GM18499 (cell line): ENCODE measurements around the gene TLN1.

Experiments
- ATAC-seq: cut with Tn5 transposase; IDR thresholded peaks from one replicate; pipeline ENCODE4 v1.9.1; 2021; ENCODE audit warnings: moderate number of reproducible peaks; ENCODE audit not compliant: insufficient read depth, unreplicated experiment

Gene TLN1

GRCh38 chr9:35689542-35690293 lies 42.3 kb downstream of the TLN1 start, which contains the start of gene TPM2:
Gene TPM2 (minus strand): TSS chr9:35689925. CDS start chr9:35689817, 108 bp downstream.
- no peak for ATAC-seq

- ATAC-seq, result no peak
Measured at GRCh38 chr9:35688558-35689541, 43.1 kb downstream of the TLN1 start.

- no peak for ATAC-seq
Measured at GRCh38 chr9:35687972-35688557, 43.9 kb downstream of the TLN1 start.

GRCh38 chr9:35687306-35687705 lies 44.7 kb downstream of the TLN1 start:
- no peak for ATAC-seq

- no peak for ATAC-seq
Measured at GRCh38 chr9:35686222-35687203, 45.5 kb downstream of the TLN1 start.

DNA sequence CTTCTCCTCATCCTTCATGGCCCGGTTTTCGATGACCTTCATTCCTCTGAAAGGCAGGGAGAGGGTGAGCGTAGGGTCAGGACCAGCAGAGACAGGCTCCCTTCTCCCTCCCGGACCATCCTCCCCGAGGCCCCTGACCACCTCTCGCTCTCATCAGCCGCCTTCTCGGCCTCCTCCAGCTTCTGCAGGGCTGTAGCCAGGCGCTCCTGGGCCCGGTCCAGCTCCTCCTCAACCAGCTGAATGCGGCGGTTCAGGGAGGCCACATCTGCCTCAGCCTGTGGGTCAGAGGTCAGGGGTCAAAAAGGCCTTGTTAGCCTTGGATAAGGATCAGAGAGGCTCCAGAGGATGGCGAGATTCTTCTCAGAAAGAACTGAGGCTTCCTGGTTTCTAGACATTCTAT lies 46.5 kb downstream of the TLN1 start:
- ATAC-seq, result no peak

DNA sequence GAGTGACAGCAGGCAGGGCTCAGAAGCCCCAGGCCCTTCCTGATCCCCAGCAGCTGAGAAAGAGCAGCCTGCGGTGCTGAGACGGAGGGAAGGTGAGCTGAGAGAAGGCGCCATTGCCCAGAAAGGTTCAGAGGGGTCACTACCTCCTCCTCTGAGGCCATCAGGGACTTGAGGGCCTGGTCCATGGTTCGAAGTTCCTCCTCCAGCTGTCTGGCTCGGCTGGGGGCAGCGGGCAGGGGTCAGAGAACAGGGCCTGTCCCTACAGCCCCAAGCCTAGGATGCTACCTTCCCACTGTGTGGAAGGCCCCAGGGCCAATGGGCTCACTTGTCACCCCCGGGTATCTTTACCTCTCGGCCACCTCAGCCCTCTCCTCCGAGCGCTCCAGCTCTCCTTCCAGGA lies 47.1 kb downstream of the TLN1 start:
- no peak for ATAC-seq

- no peak for ATAC-seq
Measured at GRCh38 chr9:35683323-35683722, 48.7 kb downstream of the TLN1 start.

DNA sequence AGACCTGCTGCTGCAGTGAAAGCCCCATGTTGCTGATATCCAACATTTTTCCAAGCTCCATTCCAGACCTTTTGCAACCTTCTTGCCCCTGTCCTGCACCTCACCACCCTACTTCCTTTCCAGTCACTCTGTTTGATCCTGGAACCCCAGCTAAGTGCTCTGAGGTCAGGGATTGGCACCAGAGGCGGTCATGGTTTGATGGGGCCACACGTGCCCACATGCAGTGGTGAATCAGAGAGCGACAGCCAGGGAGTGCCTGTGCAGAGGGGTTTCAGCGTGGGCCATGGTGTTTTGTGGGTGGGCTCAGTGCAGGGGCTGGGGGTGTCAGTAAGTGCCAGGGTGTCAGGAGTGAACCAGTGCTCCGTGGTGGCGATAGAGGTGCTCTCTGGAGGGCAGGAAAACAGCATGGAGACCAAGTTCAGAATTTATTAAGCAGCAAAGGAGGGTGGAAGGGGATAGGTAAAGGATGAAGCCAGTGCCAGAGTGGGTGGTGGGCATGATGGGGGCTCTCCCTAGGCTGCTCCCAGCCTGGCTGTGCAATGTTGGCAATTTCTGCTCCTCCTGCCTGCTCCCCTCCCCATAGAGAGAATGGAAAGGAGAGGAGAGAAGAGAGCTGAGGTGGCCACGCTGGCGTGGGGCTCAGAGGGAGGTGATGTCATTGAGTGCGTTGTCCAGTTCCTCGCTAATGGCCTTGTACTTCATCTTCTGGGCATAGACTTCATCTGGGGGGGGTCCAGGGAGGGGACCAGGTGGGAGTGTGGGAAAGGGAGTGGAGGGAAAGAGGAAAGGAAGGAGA lies 49.3 kb downstream of the TLN1 start:
- ATAC-seq, result no peak

DNA sequence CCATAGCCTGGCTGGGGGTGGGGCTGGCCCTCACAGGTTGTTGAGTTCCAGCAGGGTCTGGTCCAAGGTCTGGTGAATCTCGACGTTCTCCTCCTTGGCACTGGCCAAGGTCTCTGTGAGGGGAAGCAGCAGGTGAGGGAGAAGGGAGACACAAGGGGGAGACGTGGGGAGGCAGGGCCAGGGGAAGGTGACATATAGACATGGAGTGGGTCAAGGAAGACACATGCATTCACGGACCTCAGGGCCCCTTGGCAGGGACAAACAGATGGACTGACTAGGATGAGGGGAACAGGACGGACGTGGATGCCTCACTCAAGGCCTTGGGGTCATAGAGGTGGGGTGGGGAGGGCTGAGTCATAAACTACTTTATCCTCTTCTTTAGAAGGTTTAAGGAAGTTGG lies 49.9 kb downstream of the TLN1 start:
- no peak for ATAC-seq

DNA sequence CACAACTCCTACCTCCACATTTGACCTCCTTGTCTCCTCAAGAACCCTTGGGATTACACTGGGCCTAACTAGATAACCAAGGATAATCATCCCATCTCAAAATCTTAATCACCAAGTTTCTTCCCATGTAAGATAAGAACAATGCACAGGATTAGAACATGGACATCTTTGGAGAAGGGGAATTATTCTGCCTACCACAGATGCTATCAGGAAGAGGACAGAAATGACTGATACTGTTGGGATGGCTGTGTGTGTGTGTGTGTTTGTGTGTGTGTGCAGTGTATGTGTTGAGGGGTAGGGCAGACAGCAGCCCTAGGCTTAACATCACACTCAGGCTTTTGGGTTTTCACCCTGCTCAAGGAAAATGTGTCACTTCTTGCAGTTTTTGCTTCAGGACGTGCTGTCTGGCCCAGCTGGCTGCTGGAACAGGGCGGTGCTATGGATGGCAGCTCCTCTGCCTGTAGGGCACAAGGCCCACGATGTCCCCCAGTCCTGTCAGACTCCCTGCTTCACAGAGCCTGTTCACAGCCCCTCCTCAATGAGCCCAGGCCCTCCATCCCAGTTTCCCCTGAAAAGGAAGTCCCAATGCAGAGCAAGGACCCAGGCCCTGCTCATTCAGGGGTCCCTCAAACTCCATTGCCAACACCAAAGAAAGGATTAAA lies 50.5 kb downstream of the TLN1 start:
- ATAC-seq, result no peak

GRCh38 chr9:35680331-35681105 lies 51.5 kb downstream of the TLN1 start:
- ATAC-seq, result no peak

DNA sequence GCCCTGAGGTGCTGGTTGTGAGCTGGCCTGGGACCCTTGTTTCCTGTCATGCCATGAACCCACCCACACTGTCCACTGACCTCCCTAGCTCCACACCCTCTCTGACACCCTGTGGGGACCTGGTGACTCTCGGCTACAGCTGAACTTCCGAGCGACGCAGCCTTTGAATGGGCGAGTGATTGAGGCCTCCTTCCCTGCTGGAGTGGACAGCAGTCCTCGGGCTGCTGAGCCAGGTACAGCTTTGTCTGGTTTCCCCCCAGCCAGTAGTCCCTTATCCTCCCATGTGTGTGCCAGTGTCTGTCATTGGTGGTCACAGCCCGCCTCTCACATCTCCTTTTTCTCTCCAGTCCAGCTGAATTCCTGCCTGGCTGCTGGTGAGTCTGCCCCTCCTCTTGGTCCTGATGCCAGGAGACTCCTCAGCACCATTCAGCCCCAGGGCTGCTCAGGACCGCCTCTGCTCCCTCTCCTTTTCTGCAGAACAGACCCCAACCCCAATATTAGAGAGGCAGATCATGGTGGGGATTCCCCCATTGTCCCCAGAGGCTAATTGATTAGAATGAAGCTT lies 52.1 kb downstream of the TLN1 start:
- no peak for ATAC-seq

DNA sequence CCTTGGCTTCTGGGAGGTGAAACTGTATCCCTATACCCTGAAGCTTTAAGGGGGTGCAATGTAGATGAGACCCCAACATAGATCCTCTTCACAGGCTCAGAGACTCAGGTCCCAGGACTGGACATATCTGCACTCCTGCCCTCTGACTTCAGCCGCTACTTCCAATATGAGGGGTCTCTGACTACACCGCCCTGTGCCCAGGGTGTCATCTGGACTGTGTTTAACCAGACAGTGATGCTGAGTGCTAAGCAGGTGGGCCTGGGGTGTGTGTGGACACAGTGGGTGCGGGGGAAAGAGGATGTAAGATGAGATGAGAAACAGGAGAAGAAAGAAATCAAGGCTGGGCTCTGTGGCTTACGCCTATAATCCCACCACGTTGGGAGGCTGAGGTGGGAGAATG lies 52.9 kb downstream of the TLN1 start:
- ATAC-seq, result no peak

DNA sequence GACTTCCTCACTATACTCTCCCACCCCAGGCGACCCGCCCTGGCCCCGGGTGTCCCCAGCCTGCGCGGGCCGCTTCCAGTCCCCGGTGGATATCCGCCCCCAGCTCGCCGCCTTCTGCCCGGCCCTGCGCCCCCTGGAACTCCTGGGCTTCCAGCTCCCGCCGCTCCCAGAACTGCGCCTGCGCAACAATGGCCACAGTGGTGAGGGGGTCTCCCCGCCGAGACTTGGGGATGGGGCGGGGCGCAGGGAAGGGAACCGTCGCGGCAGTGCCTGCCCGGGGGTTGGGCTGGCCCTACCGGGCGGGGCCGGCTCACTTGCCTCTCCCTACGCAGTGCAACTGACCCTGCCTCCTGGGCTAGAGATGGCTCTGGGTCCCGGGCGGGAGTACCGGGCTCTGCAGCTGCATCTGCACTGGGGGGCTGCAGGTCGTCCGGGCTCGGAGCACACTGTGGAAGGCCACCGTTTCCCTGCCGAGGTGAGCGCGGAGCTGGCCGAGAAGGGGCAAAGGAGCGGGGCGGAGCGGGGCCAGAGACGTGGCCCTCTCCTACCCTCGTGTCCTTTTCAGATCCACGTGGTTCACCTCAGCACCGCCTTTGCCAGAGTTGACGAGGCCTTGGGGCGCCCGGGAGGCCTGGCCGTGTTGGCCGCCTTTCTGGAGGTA lies 56.1 kb downstream of the TLN1 start:
- no peak for ATAC-seq

GRCh38 chr9:35675204-35675603 lies 56.8 kb downstream of the TLN1 start:
- no peak for ATAC-seq

- no peak for ATAC-seq
Measured at GRCh38 chr9:35674025-35674361, 58.0 kb downstream of the TLN1 start.
